GM18499 (cell line): ENCODE data around the gene IKZF4.
"Not testable (repeated sequence)": the region's sequence is repeated elsewhere in the genome, so short reads cannot be mapped to it uniquely, and the experiment has no call there.

Experiments used
- ATAC-seq: cut with Tn5 transposase; IDR thresholded peaks from one replicate; pipeline ENCODE4 v1.9.1; 2021; ENCODE audit warnings: moderate number of reproducible peaks; ENCODE audit not compliant: insufficient read depth, unreplicated experiment

Gene IKZF4

GRCh38 chr12:56020423-56021184, at the start of gene IKZF4:
IKZF4 (plus strand) TSS chr12:56021043; CDS start chr12:56021494, 451 bp downstream.
- ATAC-seq: no peak

DNA sequence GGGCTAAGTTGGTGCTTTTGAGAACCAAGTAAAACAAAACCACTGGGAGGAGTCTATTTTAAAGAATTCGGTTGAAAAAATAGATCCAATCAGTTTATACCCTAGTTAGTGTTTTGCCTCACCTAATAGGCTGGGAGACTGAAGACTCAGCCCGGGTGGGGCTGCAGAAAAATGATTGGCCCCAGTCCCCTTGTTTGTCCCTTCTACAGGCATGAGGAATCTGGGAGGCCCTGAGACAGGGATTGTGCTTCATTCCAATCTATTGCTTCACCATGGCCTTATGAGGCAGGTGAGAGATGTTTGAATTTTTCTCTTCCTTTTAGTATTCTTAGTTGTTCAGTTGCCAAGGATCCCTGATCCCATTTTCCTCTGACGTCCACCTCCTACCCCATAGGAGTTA, 48.8 kb upstream of the IKZF4 start:
- ATAC-seq: no peak

- ATAC-seq: no peak
These were observed 48.4 kb upstream of the IKZF4 start for GRCh38 chr12:55972456-55972855.

- ATAC-seq: no peak
These were observed 47.8 kb upstream of the IKZF4 start for GRCh38 chr12:55972911-55973598.

DNA sequence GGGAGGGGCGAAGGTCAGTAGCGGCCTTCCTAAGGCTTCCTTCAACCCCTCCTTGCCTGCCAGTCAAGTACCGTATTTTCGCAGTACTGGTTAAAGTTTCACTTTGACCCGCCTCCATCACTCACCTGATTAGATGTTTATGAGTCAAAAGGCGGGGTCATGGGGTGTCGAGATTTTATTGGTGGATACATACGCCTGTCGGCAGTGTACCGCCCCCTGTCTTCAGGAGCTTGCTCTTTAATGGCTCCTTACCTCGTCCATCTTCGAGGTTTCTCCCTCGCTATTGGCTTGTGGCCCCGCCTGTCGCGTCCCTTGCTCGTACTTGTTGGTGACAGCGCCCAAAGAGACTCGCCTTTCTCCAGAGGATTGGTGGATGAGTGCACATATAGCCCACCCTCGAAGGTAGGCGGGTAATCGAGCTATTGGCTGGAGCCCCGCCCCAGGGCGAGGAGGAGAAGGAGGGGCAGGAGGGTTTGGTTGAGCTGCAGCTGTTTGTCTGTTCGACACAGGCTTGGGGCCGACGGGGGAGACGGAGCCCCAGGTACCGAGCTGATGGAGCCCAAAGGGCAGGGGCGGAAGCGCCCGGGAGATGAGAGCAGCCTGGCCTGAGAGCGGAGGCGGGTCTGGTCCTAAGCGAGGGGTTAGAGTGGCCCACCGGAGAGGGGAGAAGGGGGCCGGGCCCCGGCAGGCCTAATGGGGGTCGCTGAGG, 47.1 kb upstream of the IKZF4 start, which contains the start of gene RAB5B:
Gene RAB5B (plus strand): TSS at position 480 of the 709 bp plus-strand sequence. CDS start 12,883 bp downstream, outside the sequence.
- ATAC-seq: peak; percentile 89

DNA sequence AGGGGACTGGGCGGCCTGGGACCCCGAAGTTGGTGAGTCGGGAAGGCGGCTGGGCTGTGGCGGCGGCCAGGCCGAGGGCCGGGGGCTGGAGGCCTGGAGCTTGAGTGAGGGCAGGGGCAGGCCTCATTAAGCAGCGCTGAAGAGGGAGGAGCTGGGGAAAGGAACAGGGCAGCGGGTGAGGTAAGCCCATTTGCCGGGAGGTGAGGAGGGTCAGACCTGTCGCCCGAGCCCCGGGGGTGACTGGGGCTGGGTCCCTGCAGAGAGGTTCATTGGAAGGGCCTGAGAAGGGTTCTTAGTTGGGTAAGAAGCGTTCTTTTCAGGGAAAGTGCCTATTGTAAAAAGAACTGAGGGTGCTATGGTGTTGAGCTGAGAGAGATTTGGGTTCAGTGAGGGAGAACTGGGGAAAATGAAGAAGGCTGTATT, 46.5 kb upstream of the IKZF4 start:
- no peak for ATAC-seq

DNA sequence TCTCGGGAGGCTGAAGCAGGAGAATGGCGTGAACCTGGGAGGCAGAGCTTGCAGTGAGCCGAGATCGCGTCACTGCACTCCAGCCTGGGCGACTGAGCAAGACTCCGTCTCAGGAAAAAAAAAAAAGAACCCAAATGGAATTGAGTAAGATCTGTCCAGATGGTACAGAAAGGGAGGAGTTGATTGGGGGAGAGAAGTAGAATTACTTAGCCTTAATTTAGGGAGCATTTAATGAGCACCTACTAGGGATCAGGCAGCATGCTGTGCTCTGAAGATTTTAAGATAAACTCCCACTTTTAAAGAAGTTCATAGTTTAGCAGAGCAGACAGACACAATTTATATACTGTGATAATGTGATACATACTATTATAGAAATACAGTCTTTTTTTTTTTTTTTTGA, 42.5 kb upstream of the IKZF4 start:
- ATAC-seq: no peak

DNA sequence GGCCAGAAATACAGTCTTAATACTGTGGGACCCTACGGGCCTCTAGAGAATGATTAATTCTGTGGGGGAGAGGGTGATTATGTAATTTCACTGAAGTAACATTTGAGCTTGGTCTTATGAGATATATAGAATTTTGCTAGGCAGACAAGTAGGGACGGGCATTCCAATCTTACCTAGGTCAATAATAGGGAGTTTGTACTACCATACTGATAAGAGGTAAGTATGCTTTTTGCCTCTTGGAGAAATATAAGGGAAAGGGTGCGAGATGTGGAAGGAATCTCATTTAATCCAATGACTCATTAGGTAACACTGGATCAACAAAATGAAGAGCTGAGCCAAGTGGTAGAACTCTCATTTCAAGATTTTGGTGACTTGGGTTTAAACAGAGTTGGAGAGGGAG, 41.8 kb upstream of the IKZF4 start:
- ATAC-seq: no peak

DNA sequence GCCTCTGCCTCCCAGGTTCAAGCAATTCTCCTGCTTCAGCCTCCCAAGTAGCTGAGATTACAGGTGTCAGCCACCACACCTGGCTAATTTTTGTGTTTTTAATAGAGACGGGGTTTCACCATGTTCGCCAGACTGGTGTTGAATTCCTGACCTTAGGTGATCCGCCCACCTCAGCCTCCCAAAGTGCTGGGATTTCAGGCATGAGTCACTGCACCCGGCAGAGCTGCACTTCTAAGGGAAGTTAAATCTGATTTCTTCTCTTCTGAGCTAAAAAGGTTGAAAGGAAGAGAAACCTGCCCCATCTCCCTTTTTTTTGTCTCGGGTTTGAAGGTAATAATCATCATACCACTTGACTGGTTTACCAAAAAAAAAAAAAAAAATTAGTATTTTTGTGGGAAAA, 39.0 kb upstream of the IKZF4 start:
- not testable (repeated sequence) for ATAC-seq

DNA sequence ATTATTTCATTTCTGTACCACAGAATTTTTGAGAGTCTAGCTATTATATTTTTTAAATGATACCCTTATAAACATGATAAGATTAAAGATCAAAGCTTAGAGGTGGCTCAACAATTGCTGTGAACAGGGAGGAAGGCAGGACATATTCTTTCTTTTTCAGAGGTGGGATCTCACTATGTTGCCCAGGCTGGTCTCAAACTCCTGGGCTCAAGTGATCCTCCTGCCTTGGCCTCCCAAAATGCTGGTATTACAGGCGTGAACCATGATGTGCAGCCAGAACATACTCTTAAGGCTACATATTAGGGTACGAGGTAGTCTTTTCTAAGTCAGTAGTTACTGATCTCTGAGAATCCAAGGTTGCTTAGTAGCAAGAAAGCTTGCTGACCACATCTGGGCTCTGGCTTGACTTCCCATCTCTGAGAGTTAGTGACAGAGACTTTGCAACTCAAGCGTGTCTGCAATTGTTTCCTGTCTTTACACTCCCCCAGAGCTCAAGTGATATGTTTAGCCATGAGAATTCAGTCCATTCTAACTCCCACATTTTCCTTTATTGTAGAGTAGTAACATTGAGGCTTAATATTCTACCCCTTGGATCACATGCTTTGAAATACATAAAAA, 38.4 kb upstream of the IKZF4 start:
- ATAC-seq: peak; percentile 90

DNA sequence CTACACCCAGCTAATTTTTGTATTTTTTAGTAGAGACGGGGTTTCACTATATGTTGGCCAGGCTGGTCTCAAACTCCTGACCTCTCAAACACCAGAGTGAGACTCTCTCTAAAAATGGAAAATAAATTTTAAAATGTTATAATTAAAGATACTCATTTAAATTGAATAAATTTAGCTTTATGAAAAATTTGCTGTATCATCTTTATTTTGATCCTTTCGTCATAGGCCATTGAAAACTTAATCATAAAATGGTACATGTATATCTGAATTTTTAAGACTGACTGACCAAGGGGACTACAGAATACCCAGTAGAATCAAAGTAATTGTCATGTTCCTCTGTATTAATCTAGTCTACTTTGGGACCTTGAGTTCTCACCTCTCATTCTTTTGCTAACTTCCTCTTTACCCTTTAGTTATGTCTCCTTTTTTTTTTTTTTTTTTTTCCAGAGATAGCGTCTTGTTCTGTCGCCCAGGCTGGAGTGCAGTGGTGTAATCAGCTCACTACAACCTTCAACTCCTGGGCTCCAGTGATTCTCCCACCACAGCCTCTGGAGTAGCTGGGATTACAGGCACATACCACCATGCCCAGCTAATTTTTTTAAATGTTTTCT, 37.5 kb upstream of the IKZF4 start:
- ATAC-seq: no peak

- ATAC-seq: no peak
These were observed 36.0 kb upstream of the IKZF4 start for GRCh38 chr12:55984861-55985260.

DNA sequence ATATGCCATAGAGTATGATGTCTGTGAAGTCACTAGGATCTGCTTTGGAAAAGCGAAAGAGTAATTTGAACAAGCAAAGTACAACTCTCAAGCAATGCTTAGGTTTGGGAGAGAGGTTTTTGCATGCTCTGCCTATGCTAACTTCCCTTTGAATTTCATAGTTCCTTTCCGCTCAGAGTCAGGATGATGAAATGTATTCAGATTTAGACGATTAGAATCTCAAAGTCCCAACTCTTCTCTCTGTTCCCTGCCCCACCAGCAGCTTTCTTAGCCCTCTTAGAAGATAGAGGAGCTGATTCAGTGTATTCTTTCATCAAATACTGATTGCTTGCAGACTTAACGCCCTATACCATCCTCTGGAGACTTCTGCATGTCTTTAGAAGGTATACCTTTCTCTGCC, 35.5 kb upstream of the IKZF4 start:
- no peak for ATAC-seq

DNA sequence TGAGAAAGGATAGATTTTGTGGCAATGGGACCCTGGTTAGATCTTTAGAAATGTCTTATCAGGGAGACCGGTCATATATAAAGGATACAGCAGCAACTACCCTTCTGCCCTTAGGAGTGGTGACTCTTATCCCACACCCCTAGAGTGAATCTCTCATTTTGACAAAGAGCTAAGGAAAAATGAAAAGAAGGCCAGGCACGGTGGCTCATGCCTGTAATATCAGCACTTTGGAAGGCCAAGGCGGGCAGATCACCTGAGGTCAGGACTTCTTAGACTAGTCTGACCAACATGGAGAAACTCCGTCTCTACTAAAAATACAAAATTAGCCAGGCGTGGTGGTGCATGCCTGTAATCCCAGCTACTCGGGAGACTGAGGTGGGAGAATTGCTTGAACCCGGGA, 34.9 kb upstream of the IKZF4 start:
- ATAC-seq: not testable (repeated sequence)

DNA sequence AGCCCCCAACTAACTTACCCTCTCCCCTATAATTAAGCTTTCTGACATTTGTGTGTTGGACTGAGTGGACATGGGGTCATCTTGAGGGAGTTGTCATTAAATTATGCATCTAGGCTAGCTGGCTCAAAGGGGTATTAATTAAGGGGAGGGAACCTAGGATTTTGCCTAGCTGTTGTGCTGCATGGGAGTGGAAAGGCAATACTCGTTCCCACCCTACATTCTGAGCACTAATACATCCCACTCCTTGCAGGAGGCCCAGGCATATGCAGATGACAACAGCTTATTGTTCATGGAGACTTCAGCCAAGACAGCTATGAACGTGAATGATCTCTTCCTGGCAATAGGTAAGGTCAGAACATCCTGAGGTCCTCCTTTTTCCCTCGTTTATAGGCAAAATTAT, 29.7 kb upstream of the IKZF4 start:
- no peak for ATAC-seq

GRCh38 chr12:55993230-55993853, 27.5 kb upstream of the IKZF4 start:
- ATAC-seq: no peak

DNA sequence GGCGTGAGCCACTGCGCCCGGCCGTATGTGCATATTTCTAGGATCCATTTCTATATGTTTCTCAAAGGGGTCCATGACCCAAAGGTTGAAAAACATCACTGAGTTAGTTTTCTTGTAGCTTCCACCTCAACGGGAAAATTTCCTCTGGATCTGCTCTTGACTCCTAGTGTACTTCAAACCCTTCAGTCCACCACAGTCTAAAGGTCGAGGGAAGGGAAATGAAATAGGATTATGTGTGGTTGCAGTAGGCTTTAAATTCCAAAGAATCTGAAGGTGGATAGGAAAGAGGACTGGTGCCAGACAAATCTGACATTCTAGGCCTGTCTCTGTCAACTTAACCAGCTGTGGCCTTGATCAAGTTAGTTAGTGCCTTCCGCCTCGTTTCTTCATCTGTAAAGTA, 25.5 kb upstream of the IKZF4 start:
- ATAC-seq: no peak

DNA sequence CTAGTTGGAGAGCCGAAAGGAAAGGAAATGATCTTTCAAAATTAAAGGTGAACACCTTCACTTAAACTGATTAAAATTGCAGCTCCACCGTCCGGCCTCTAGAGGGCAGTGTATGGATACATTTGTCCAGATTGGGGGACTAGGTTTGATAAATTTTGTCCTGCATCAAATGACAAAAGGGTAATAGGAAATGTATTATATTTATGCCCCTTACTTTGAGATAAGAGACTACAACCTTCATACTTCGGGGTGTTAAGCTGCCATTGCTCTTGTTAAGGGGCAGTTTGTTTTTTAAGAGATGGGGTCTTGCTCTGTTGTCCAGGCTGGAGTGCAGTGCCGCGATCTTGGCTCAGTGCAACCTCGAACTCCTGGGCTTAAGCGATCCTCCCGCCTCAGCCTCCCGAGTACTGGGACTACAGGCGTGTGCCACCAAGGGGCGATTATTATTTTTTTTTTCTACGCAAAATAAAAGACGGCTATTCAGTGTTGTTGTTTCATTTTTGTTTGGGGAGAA, 24.6 kb upstream of the IKZF4 start:
- ATAC-seq: no peak

DNA sequence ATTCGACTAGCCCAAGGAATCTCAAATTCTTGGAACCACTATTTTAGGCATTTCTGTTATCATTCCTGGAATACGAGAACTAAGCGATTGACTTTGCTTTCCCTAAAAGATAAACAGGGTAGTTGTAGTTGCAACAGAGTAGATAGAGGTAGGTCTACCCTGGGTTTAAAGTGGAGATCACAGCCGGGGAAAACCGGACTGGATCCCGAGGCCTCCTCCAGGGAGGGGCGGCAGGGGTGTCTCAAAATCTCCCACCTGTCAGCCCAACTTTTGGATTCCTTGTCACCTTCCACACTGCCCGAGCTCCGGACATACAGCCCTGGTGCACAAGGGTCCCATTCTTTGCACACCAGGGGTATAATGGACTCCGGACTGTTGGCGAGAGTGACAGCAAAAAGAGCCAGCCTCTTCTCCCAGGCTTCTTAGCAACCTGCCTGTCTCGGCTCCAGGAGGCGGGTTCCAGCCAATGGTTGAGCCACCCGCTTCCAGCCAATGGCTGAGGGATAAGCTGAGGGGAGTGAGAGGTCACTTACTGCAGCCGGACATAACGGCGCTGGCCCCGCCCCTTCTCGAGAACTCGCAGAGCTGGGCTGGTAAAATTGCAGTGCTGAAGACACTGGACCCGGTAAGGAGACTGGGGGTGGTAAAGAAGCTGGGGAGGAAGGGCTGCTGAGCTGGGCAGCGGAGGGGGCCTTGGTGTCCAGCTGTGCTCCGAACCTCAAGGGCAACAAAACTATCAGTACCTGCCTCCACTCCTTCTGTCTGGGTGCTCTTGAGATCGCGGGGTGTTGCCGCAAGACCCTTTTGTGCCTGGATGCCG, 23.9 kb upstream of the IKZF4 start, which contains the start of gene SUOX:
Gene SUOX (plus strand): TSS at position 562 of the 820 bp plus-strand sequence. CDS start 4,946 bp downstream, outside the sequence.
- ATAC-seq: peak; percentile 89
